Ishikawa (cell line): ENCODE data around the gene ACTA2.

Experiments used
- CEBPB ChIP-seq: IDR thresholded peaks from 2 replicates; pipeline ENCODE4 v1.6.1; 2012
- CREB1 ChIP-seq: IDR thresholded peaks from 2 replicates; pipeline ENCODE4 v1.6.1; 2012; ENCODE audit warnings: low read depth
- EGR1 ChIP-seq: IDR thresholded peaks from 2 replicates; pipeline ENCODE4 v1.6.1; 2012
- EP300 ChIP-seq: IDR thresholded peaks from 2 replicates; pipeline ENCODE4 v1.6.1; 2012; ENCODE audit warnings: borderline replicate concordance
- REST ChIP-seq: IDR thresholded peaks from 2 replicates; pipeline ENCODE4 v1.6.1; 2012; ENCODE audit warnings: low read depth, mild to moderate bottlenecking
- TAF1 ChIP-seq: IDR thresholded peaks from 2 replicates; pipeline ENCODE4 v1.6.1; 2012; ENCODE audit warnings: low read depth, mild to moderate bottlenecking
- TCF12 ChIP-seq: IDR thresholded peaks from 2 replicates; pipeline ENCODE4 v1.6.1; 2012; ENCODE audit warnings: low read depth
- TEAD4 ChIP-seq: IDR thresholded peaks from 2 replicates; pipeline ENCODE4 v1.6.1; 2012
- USF1 ChIP-seq: IDR thresholded peaks from 2 replicates; pipeline ENCODE4 v1.6.1; 2012
- YY1 ChIP-seq: IDR thresholded peaks from 2 replicates; pipeline ENCODE4 v1.6.1; 2012; ENCODE audit warnings: low read depth
- ZBTB7A ChIP-seq: IDR thresholded peaks from 2 replicates; pipeline ENCODE4 v1.6.1; 2012; ENCODE audit warnings: low read depth

- TF ChIP-seq EP300, result no peak
- TF ChIP-seq TAF1, result no peak
- TF ChIP-seq TEAD4, result no peak
- no peak for TF ChIP-seq EGR1
- TF ChIP-seq REST, result no peak
- TF ChIP-seq YY1, result no peak
- no peak for TF ChIP-seq ZBTB7A
- TF ChIP-seq CREB1, result no peak
- no peak for TF ChIP-seq TCF12
- no peak for TF ChIP-seq CEBPB
- TF ChIP-seq USF1, result no peak
Observed at GRCh38 chr10:88984525-88984924, 32.0 kb upstream of the ACTA2 start.
